NB4 (cell line): ENCODE data around the gene NAGS.
"Not testable (repeated sequence)": the region's sequence is repeated elsewhere in the genome, so short reads cannot be mapped to it uniquely, and the experiment has no call there.

Source experiments
- MAX ChIP-seq: IDR thresholded peaks from 2 replicates; pipeline ENCODE4 v1.6.1; 2011; ENCODE audit warnings: low read depth, low read length
- MYC ChIP-seq: IDR thresholded peaks from 2 replicates; pipeline ENCODE4 v1.6.1; 2011; ENCODE audit warnings: low read depth, low read length
- POLR2A ChIP-seq: IDR thresholded peaks from 2 replicates; pipeline ENCODE4 v1.6.1; 2011; ENCODE audit warnings: mild to moderate bottlenecking; ENCODE audit not compliant: insufficient read length; ENCODE audit errors: extremely low read depth
- TF ChIP-seq, protein P1 (sequence below): IDR thresholded peaks from one replicate; pipeline ENCODE4 v1.5.1; 2012; ENCODE audit warnings: low read depth, low read length

DNA sequence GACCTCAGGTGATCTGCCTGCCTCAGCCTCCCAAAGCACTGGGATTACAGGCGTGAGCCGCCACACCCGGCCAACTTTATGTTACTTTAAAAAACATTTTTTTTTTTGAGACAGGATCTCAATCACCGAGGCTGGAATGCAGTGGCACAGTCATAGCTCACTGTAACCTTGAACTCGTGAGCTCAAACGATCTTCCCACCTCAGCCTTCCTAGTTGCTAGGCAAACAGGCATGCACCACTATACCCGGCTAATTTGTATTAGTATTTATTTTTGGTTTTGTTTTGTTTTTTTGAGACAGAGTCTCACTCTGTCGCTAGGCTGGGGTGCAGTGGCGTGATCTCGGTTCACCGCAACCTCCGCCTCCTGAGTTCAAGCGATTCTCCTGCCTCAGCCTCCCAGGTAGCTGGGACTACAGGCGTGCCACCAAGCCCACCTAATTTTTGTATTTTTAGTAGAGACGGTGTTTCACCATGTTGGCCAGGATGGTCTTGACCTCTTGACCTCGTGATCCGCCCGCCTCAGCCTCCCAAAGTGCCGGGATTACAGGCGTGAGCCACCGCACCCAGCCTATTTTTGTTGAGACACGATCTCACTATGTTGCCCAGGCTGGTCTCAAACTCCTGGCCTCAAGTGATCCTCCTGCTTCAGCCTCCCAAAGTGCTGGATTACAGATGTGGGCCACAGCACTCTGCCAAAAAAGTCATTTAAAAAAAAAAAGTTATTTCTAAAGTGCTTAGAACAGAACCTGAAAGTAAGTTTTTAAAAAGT, 31.8 kb upstream of the NAGS start:
- TF ChIP-seq, protein P1, sequence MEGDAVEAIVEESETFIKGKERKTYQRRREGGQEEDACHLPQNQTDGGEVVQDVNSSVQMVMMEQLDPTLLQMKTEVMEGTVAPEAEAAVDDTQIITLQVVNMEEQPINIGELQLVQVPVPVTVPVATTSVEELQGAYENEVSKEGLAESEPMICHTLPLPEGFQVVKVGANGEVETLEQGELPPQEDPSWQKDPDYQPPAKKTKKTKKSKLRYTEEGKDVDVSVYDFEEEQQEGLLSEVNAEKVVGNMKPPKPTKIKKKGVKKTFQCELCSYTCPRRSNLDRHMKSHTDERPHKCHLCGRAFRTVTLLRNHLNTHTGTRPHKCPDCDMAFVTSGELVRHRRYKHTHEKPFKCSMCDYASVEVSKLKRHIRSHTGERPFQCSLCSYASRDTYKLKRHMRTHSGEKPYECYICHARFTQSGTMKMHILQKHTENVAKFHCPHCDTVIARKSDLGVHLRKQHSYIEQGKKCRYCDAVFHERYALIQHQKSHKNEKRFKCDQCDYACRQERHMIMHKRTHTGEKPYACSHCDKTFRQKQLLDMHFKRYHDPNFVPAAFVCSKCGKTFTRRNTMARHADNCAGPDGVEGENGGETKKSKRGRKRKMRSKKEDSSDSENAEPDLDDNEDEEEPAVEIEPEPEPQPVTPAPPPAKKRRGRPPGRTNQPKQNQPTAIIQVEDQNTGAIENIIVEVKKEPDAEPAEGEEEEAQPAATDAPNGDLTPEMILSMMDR = not testable (repeated sequence)
- not testable (repeated sequence) for TF ChIP-seq POLR2A, MAX, MYC
